RPMI7951 (cell line): ENCODE data around the gene MESP2. TPM values are rescaled to one million over a fixed set of nuclear protein-coding genes. Genes with fewer than 3 reads are reported as not detected.
A peak's percentile ranks its signal among the peaks of the same experiment; 100 is the strongest.
"Not testable (repeated sequence)": the region's sequence is repeated elsewhere in the genome, so short reads cannot be mapped to it uniquely, and the experiment has no call there.

Experiments
- DNase-seq: peaks from one replicate; pipeline ENCODE4 v3.0.0-alpha.2; 2012; ENCODE audit warnings: low read depth
- total RNA-seq: library from RNA; depleted of rRNA; stranded (reverse); fragments of >200 nt; shearing (Covaris generic); gene quantifications from 2 replicates; pipeline ENCODE4 v1.2.3, GENCODE V29; 2014

Gene MESP2
- total RNA-seq, 1 experiment from 2014 or later: 2.6 TPM

DNA sequence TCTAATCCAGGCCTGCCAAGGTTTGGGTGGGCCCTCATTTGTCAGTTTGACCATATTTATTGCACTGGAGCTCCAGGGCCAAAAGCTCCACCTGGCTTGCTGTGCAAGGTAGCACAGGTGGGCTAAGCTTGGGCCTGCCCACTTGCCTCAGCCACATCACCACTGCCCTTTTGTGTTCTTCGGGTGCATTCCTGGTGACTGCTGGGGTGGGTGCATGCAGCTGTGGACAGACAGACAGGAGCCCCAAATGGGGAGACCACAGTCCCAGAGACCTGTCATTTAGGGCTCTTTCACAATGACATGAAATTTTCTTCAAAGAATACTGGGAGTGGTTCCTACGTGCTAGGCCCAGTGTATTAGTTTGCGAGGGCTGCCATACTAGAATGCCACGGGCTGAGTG lies 2.7 kb downstream of the MESP2 start:
- DNase-seq: no peak

GRCh38 chr15:89780601-89781000 lies 4.5 kb downstream of the MESP2 start:
- DNase-seq: no peak

- DNase-seq: peak; percentile 44
Measured at GRCh38 chr15:89781055-89781454, 4.9 kb downstream of the MESP2 start.

DNA sequence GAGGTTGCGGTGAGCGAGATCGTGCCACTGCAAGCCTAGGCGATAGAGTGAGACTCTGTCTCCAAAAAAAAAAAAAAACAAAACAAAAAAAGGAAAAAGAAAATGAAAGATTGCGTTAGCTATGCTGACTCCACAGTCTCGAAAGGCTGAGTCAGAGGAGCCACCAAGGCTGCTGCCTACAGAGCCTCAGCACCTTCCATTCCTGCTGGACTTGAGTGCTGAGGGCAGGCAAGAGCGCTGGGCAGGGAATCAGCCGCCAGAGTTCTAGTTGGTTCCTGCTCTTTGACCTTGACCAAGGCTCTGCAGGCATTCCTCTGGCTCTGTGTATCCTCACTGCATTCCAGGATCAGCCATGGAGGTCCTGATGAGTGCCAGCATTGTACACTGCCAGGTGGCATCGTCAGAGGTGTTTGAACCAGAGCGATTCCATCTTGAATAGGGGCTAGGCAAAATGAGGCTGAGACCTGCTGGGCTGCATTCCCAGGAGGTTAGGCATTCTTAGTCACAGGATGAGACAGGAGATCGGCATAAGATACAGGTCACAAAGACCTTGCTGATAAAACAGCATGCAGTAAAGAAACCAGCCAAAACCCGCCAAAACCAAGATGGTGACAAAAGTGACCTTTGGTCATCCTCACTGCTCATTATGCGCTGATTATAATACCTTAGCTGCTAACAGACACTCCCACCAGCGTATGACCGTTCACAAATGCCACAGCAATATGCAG lies 5.9 kb downstream of the MESP2 start:
- peak; percentile 68 for DNase-seq

- not testable (repeated sequence) for DNase-seq
Measured at GRCh38 chr15:89782619-89782950, 6.5 kb downstream of the MESP2 start.

- DNase-seq: peak; percentile 38
Measured at GRCh38 chr15:89783111-89783860, 7.2 kb downstream of the MESP2 start.

GRCh38 chr15:89783861-89784685 lies 7.9 kb downstream of the MESP2 start:
- no peak for DNase-seq

- DNase-seq: no peak
Measured at GRCh38 chr15:89784686-89784960, 8.5 kb downstream of the MESP2 start.

DNA sequence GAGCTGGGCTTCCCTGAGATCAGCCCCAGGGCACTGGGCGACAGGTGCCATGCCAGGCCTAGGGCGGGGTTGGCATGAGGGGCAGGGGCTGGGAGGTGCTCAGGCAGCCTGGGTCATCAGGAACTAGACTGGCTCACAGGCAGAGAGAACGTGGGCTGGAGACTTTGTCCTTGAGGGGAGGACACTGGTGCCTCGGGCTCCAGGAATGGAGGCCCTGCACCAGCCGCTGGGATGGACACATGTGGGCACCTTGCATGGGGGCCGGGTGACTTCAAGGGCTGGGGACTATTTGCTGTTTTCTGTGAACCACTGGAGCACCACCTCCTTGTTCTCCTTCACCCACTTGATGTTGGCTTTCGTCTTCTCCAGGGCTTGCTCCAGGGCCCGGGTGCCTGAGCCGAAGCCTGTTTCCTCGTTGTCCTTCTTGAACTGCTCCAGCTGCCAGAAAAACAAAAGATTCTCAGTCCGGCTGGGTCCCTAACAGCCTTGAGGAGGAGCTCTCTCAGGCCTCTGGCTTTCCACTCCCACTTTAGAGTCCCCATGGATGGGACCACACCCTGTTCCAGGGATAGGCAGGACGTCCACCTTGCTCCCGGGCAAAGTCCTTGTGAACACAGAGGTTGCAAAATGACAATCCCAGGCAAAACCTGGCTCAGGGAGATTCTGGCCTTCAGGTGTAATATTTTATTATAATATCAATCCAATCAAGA lies 9.1 kb downstream of the MESP2 start:
- DNase-seq: no peak

DNA sequence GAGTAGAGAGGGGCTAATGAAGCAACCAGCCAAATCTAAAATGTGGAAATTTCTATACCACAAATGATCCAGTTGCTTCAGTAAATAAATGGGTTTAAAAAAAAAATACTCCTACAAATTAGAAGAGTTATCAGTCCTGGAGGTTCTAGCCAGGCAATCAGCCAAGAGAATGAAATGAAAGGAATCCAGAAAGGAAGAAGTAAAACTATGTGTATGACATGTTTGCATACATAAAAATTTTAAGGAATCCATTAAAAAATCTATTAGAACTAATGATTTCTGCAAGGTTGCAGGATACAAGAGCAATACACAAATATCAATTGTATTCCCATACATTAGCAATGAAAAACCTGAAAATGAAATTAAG lies 9.6 kb downstream of the MESP2 start:
- no peak for DNase-seq

- DNase-seq: no peak
Measured at GRCh38 chr15:89787944-89788343, 11.8 kb downstream of the MESP2 start.

GRCh38 chr15:89788585-89788984 lies 12.5 kb downstream of the MESP2 start:
- DNase-seq: not testable (repeated sequence)

- DNase-seq: no peak
Measured at GRCh38 chr15:89790206-89790605, 14.1 kb downstream of the MESP2 start.

DNA sequence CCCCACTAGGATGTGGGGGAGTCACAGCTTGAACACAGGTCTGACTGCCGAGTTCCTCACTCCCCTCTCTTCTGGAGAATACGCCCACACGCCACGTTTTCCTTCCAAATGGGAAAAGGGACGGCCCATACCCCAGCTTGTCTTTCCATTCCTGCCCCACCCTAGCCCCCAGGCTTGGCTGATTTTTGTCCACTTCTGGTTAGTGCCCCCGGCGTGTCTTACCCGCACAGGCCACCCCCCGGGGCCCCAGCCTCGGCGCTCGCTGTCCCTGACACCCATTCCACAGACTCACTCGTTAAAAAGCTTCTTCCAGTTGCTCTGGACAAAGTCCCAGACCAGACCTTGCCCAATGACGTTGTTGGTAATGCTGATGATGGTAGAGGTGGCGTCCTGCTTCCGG lies 14.5 kb downstream of the MESP2 start:
- no peak for DNase-seq

DNA sequence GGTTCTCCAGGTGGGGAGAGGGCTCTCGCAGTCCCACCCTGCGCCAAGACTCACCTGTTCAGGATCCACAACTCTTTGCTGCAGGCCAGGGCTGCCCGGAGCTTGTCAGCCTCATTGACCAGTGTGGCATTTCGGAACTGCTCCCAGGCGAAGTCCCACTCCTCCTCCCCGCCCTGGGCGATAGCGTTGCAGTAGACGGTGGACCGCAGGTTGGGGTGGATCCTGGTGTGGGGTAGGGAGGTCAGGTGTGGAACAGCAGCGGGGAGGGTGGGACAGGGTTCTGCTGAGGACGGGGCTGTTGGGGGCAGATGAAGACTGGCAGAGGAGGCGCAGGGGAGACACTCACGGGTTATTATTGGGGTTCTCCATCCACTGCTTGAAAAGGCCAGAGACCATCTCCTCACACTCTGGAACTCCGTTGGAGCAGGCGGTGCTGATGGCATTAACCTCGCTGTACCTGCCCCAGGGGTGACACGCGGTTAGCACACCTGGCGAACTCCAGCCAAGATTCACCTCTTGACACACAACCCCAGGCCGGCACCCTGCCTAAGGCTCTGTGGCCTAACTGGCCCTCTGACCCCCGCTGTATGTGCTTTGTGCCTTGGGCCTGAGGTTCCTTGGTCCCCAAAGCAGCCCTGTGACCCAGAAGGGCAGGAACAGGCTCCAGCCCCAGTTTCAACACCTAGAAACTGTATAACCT lies 16.1 kb downstream of the MESP2 start:
- no peak for DNase-seq

- peak; percentile 63 for DNase-seq
Measured at GRCh38 chr15:89794627-89795241, 18.6 kb downstream of the MESP2 start.

DNA sequence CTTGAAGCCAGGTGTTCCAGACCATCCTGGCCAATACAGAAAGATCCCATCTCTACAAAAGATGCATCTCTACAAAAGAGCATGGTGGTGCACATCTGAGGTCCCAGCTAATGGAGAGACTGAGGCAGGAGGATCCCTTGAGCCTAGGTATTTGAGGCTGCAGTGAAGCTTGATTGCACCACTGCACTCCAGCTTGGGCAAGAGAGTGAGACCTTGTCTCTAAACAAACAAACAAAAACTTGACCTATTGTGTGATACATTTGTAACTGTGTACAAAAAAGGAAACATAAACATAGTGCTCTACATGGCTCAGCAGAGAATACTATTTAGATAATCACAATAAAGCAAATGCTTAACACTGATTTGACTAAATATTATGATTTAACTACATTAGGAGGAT lies 19.9 kb downstream of the MESP2 start:
- DNase-seq: no peak

GRCh38 chr15:89797678-89798201 lies 21.6 kb downstream of the MESP2 start:
- DNase-seq: no peak

GRCh38 chr15:89799011-89799911 lies 23.1 kb downstream of the MESP2 start:
- DNase-seq: no peak
